ENCODE results near the gene PFDN1. TPM values are rescaled to one million over a fixed set of nuclear protein-coding genes. Genes with fewer than 3 reads are reported as not detected.

PFDN1 gene
- total and polyA plus RNA-seq, 10 of the 15 experiments (the other 5 are each of a cell fraction or from before 2014, with no cell fraction given): 62.9 to 193 (median 102) TPM

- Histone ChIP-seq H3K36me3 (ENCODE audit: control insufficient read depth in 2 of 2, insufficient read depth in 2 of 2, low read length in 1 of 2) (peaks cover 0 to 10% of the 10 kb centered on the region in 2 experiments), H2AFZ (ENCODE audit: control insufficient read depth, low read depth, low read length) (no peak overlapping the region), H3K4me1 (ENCODE audit: control insufficient read depth, insufficient read depth, low read length) (no peaks in the 10 kb centered on the region), H3K4me2 (ENCODE audit: control insufficient read depth, insufficient read depth) (no peak overlapping the region), H3K27ac (ENCODE audit: control insufficient read depth, insufficient read depth) (no peak overlapping the region), H3K9ac (ENCODE audit: control insufficient read depth, insufficient read depth, low read length) (no peak overlapping the region), H3K79me2 (ENCODE audit: control insufficient read depth, insufficient read depth, low read length) (peaks cover 1% of the 10 kb centered on the region; the same call in 1 of the 2 replicates), H4K20me1 (ENCODE audit: control insufficient read depth, insufficient read depth) (no peaks in the 10 kb centered on the region; the same call in 1 of the 2 replicates), H3K4me3 (no peak overlapping the region), H3K9me3 (replicated peaks; ENCODE audit: control insufficient read depth, insufficient read depth, low read length) (no peaks in the 10 kb centered on the region), H3K27me3 (replicated peaks in 1 of 2; ENCODE audit: control insufficient read depth in 2 of 2, insufficient read depth in 2 of 2, low read length in 1 of 2) (no peaks in the 10 kb centered on the region)
- ChIA-PET RAD21 (ENCODE audit: unreplicated experiment) (no interaction called here), POLR2A (interaction anchor here (0.6 kb wide), 1 partner anchor 212 kb away, joined by 3 read pairs; no protein-coding TSS in a partner anchor), SMC1A (ENCODE audit: uncharacterized antibody, unreplicated experiment) (interaction anchor here (2.1 kb wide), 1 partner anchor 15 kb away, joined by 9 read pairs; no protein-coding TSS in a partner anchor), CTCF (interaction anchor here (1.5 to 7.9 kb wide), 3 partner anchors 11 to 93 kb away, joined by 6 to 62 read pairs (median 28); no protein-coding TSS in a partner anchor)
- FAIRE-seq (no peak), ATAC-seq (no peak), DNase-seq (ENCODE audit: low read depth, low spot score) (no peak)
- intact Hi-C loops (cut with micrococcal nuclease; ENCODE audit: unreplicated experiment) (loop anchor here (10.0 kb wide), 1 partner anchor 276 kb away; no protein-coding TSS in a partner anchor), in situ Hi-C loops (cut with MboI) (no loop called here)
- TF ChIP-seq STAT1 (conservative IDR thresholded peaks at IDR 0.05): no peak
- TF ChIP-seq RFX5 (IDR thresholded peaks at IDR 0.05; ENCODE audit: low read depth, low read length): no peak
- no peak for TF ChIP-seq ZNF207 (IDR thresholded peaks at IDR 0.05; ENCODE audit: borderline replicate concordance)
- no peak for TF ChIP-seq TCF3 (IDR thresholded peaks at IDR 0.05; ENCODE audit: borderline replicate concordance, insufficient read depth, low read depth, low read length)
- TF ChIP-seq ATF2 (IDR thresholded peaks at IDR 0.05; ENCODE audit: low read length): no peak
- TF ChIP-seq PAX5 (IDR thresholded peaks at IDR 0.05; ENCODE audit: borderline replicate concordance, low read depth, low read length): no peak
- TF ChIP-seq, protein P1, sequence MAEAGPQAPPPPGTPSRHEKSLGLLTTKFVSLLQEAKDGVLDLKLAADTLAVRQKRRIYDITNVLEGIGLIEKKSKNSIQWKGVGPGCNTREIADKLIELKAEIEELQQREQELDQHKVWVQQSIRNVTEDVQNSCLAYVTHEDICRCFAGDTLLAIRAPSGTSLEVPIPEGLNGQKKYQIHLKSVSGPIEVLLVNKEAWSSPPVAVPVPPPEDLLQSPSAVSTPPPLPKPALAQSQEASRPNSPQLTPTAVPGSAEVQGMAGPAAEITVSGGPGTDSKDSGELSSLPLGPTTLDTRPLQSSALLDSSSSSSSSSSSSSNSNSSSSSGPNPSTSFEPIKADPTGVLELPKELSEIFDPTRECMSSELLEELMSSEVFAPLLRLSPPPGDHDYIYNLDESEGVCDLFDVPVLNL (IDR thresholded peaks at IDR 0.05; ENCODE audit: low read depth, low read length): no peak
- TF ChIP-seq CEBPB (IDR thresholded peaks at IDR 0.05; ENCODE audit: borderline replicate concordance in 1 of 2, low read depth in 2 of 2, low read length in 2 of 2): no peak
- WGBS (ENCODE audit: insufficient coverage, insufficient replicate concordance, low lambda C conversion rate, missing lambda C conversion rate): 87% methylated on average over 4 of the region's 4 CpGs
- BruUV-seq (replicated peaks): no TSS peak
Measured at GRCh38 chr5:140258873-140259272, 44.0 kb downstream of the PFDN1 start.
